Esophagus squamous epithelium (tissue), 4 donors: Measurements from ENCODE around the gene GMPR2.

ENCODE experiments used
- CTCF ChIP-seq, 6 experiments: fragments of 450-650 bp in 4 of 6; fragments of 200-600 bp in 2 of 6; sonication (generic) in 2 of 6; IDR thresholded peaks; one replicate each; pipeline ENCODE4 v1.5.1; 2016 to 2019; ENCODE audit warnings: antibody characterized with exemption in 6 of 6, mild to moderate bottlenecking in 4 of 6, moderate library complexity in 4 of 6
- POLR2A ChIP-seq, 4 donors: fragments of 450-650 bp; IDR thresholded peaks; one replicate each; pipeline ENCODE4 v1.6.1; 2017; ENCODE audit warnings: antibody characterized with exemption in 4 of 4, mild to moderate bottlenecking in 4 of 4, moderate library complexity in 3 of 4

- TF ChIP-seq CTCF (IDR thresholded peaks at IDR 0.05) (no peak), POLR2A (IDR thresholded peaks at IDR 0.05) (no peak)
Measured at GRCh38 chr14:24187539-24187915, 45.2 kb upstream of the GMPR2 start.
